H9 (cell line): ENCODE data around the gene FRMD4B. TPM values are rescaled to one million over a fixed set of nuclear protein-coding genes. Genes with fewer than 3 reads are reported as not detected.

Source experiments
- DNase-seq: peaks from one replicate; pipeline ENCODE4 v3.0.0-alpha.2; 2017
- H2AFZ ChIP-seq: one replicate; pipeline ENCODE4 v1.6.1; 2013; ENCODE audit warnings: mild to moderate bottlenecking, low read length, control low read depth, moderate library complexity
- H2AK5ac ChIP-seq: 2 replicates; pipeline ENCODE4 v1.6.1; 2013; ENCODE audit warnings: low read length, control low read depth, mixed read lengths; ENCODE audit not compliant: insufficient read length
- H2BK120ac ChIP-seq: one replicate; pipeline ENCODE4 v1.6.1; 2013; ENCODE audit warnings: low read depth, mild to moderate bottlenecking, low read length, control low read depth, inconsistent platforms; ENCODE audit not compliant: poor library complexity, severe bottlenecking
- H2BK12ac ChIP-seq: 2 replicates; pipeline ENCODE4 v1.6.1; 2013; ENCODE audit warnings: low read length, control low read depth, mixed read lengths, low read depth; ENCODE audit not compliant: insufficient read length
- H2BK15ac ChIP-seq: 2 replicates; pipeline ENCODE4 v1.6.1; 2013; ENCODE audit warnings: low read depth, low read length, control low read depth
- H2BK20ac ChIP-seq: one replicate; pipeline ENCODE4 v1.6.1; 2013; ENCODE audit warnings: low read depth, mild to moderate bottlenecking, low read length, control low read depth, inconsistent platforms; ENCODE audit not compliant: poor library complexity, severe bottlenecking
- H2BK5ac ChIP-seq: 2 replicates; pipeline ENCODE4 v1.6.1; 2013; ENCODE audit warnings: low read length, control low read depth, mixed read lengths; ENCODE audit not compliant: insufficient read length
- H3K14ac ChIP-seq: 2 replicates; pipeline ENCODE4 v1.6.1; 2013; ENCODE audit warnings: low read length, control low read depth; ENCODE audit not compliant: insufficient read depth
- H3K18ac ChIP-seq: 2 replicates; pipeline ENCODE4 v1.6.1; 2013; ENCODE audit warnings: low read depth, mild to moderate bottlenecking, mixed read lengths, low read length, control low read depth; ENCODE audit not compliant: insufficient read length
- H3K23ac ChIP-seq: 2 replicates; pipeline ENCODE4 v1.6.1; 2013; ENCODE audit warnings: low read length, control low read depth, mixed read lengths, low read depth; ENCODE audit not compliant: insufficient read length
- H3K23me2 ChIP-seq: 2 replicates; pipeline ENCODE4 v1.6.1; 2013; ENCODE audit warnings: low read depth, mild to moderate bottlenecking, mixed read lengths, low read length, control low read depth; ENCODE audit not compliant: insufficient read length, poor library complexity, severe bottlenecking
- H3K27ac ChIP-seq: 2 replicates; pipeline ENCODE4 v1.5.1; 2013; ENCODE audit warnings: low read length, control low read depth, mixed read lengths, low read depth; ENCODE audit not compliant: insufficient read length
- H3K27me3 ChIP-seq: 2 replicates; pipeline ENCODE4 v1.6.1; 2013; ENCODE audit warnings: low read length, control low read depth, inconsistent platforms; ENCODE audit not compliant: insufficient read depth
- H3K4ac ChIP-seq: 2 replicates; pipeline ENCODE4 v1.6.1; 2013; ENCODE audit warnings: low read depth, mild to moderate bottlenecking, control low read depth, inconsistent platforms, low read length, moderate library complexity
- H3K4me1 ChIP-seq: 2 replicates; pipeline ENCODE4 v1.6.1; 2013; ENCODE audit warnings: low read length, control low read depth, inconsistent platforms; ENCODE audit not compliant: insufficient read depth
- H3K4me2 ChIP-seq: 2 replicates; pipeline ENCODE4 v1.6.1; 2013; ENCODE audit warnings: low read length, control low read depth, mixed read lengths; ENCODE audit not compliant: insufficient read length, insufficient read depth
- H3K56ac ChIP-seq: 2 replicates; pipeline ENCODE4 v1.6.1; 2013; ENCODE audit warnings: low read depth, mild to moderate bottlenecking, mixed read lengths, low read length, control low read depth; ENCODE audit not compliant: insufficient read length
- H3K79me1 ChIP-seq: 2 replicates; pipeline ENCODE4 v1.6.1; 2013; ENCODE audit warnings: low read depth, mild to moderate bottlenecking, moderate library complexity, low read length, control low read depth, inconsistent platforms; ENCODE audit not compliant: insufficient read depth, poor library complexity, severe bottlenecking
- H3K79me2 ChIP-seq: 2 replicates; pipeline ENCODE4 v1.6.1; 2013; ENCODE audit warnings: low read length, control low read depth, inconsistent platforms; ENCODE audit not compliant: insufficient read depth
- H3K9ac ChIP-seq: 2 replicates; pipeline ENCODE4 v1.6.1; 2013; ENCODE audit warnings: low read length, control low read depth, mixed read lengths; ENCODE audit not compliant: insufficient read length; ENCODE audit errors: extremely low read depth
- H3K9me3 ChIP-seq: one replicate; pipeline ENCODE4 v1.6.1; 2013; ENCODE audit warnings: low read depth, low read length, inconsistent platforms; ENCODE audit not compliant: control insufficient read depth
- H3T11ph ChIP-seq: one replicate; pipeline ENCODE4 v1.6.1; 2013; ENCODE audit warnings: mild to moderate bottlenecking, low read length, control low read depth, inconsistent platforms
- H4K20me1 ChIP-seq: one replicate; pipeline ENCODE4 v1.6.1; 2013; ENCODE audit not compliant: control insufficient read depth, insufficient read length, insufficient read depth
- H4K5ac ChIP-seq: 2 replicates; pipeline ENCODE4 v1.6.1; 2013; ENCODE audit warnings: low read depth, mild to moderate bottlenecking, mixed read lengths, low read length, control low read depth; ENCODE audit not compliant: insufficient read length
- H4K8ac ChIP-seq: replicated peaks from 2 replicates; pipeline ENCODE4 v1.6.1; 2013; ENCODE audit warnings: low read length, control low read depth, mixed read lengths, low read depth; ENCODE audit not compliant: insufficient read length
- H4K91ac ChIP-seq: 2 replicates; pipeline ENCODE4 v1.6.1; 2013; ENCODE audit warnings: low read depth, mild to moderate bottlenecking, moderate library complexity, mixed read lengths, low read length, control low read depth; ENCODE audit not compliant: insufficient read length
- H3K27ac Mint-ChIP-seq, 3 experiments: 2 replicates in 2 of 3; 3 replicates in 1 of 3; pipeline ENCODE4 v1.8.0; 2020 to 2021; ENCODE audit warnings: mixed read lengths in 3 of 3, mild to moderate bottlenecking in 1 of 3, moderate library complexity in 1 of 3
- H3K27me3 Mint-ChIP-seq: 2 replicates; pipeline ENCODE4 v1.8.0; 2021; ENCODE audit warnings: low read depth, mild to moderate bottlenecking, moderate library complexity, mixed read lengths
- H3K36me3 Mint-ChIP-seq, 3 experiments: 2 replicates in 2 of 3; 3 replicates in 1 of 3; pipeline ENCODE4 v1.8.0; 2020 to 2021; ENCODE audit warnings: low read depth in 3 of 3, mixed read lengths in 3 of 3; ENCODE audit not compliant: insufficient read depth in 1 of 3
- H3K4me1 Mint-ChIP-seq, 2 experiments: 2 replicates each; pipeline ENCODE4 v1.8.0; 2020; ENCODE audit warnings: mixed read lengths in 2 of 2
- H3K4me3 Mint-ChIP-seq, 2 experiments: 2 replicates in 1 of 2; 3 replicates in 1 of 2; pipeline ENCODE4 v1.8.0; 2020 to 2021; ENCODE audit warnings: mild to moderate bottlenecking in 2 of 2, mixed read lengths in 2 of 2, moderate library complexity in 1 of 2
- H3K9me3 Mint-ChIP-seq, 2 experiments: 2 replicates in 1 of 2; 3 replicates in 1 of 2; pipeline ENCODE4 v1.8.0; 2020; ENCODE audit warnings: mild to moderate bottlenecking in 2 of 2, mixed read lengths in 2 of 2, moderate library complexity in 1 of 2
- CTCF ChIP-seq: fragments of 200-600 bp; sonication (generic); conservative IDR thresholded peaks from 3 replicates; pipeline ENCODE4 v1.8.0; 2021; ENCODE audit warnings: antibody characterized with exemption, mild to moderate bottlenecking
- WGBS: extraction: QIAGEN DNeasy Blood & Tissue Kit; methylation state at CpG from one replicate; pipeline ENCODE4 v1.1.7; 2013; ENCODE audit warnings: missing lambda C conversion rate, low lambda C conversion rate, mixed read lengths; ENCODE audit not compliant: insufficient read length; ENCODE audit errors: extremely low coverage; 5-methylcytosine and 5-hydroxymethylcytosine counted together
- total RNA-seq: library from RNA; stranded (reverse); gene quantifications from 2 replicates; pipeline ENCODE4 v1.2.1, GENCODE V29; 2021

Gene FRMD4B
- total RNA-seq, 1 experiment from 2014 or later, result 3.4 TPM

GRCh38 chr3:69417541-69418078 is 31.7 kb upstream of the FRMD4B start:
- Histone ChIP-seq H3K27me3 (no peaks in the 10 kb centered on the region), H4K8ac (no peak overlapping the region), H3K27ac (no peak overlapping the region), H4K91ac (no peak overlapping the region), H3K18ac (no peak overlapping the region), H3T11ph (no peak overlapping the region), H2AFZ (no peak overlapping the region), H3K79me2 (no peaks in the 10 kb centered on the region), H3K4me2 (no peak overlapping the region), H2BK12ac (no peak overlapping the region), H2BK20ac (no peak overlapping the region), H3K14ac (no peak overlapping the region), H2BK120ac (no peak overlapping the region), H3K9ac (no peak overlapping the region), H2BK5ac (no peak overlapping the region), H2BK15ac (no peak overlapping the region), H4K20me1 (no peaks in the 10 kb centered on the region), H4K5ac (no peak overlapping the region), H3K9me3 (no peaks in the 10 kb centered on the region), H3K4ac (no peak overlapping the region), H3K23me2 (no peaks in the 10 kb centered on the region), H3K4me1 (no peaks in the 10 kb centered on the region), H3K56ac (no peak overlapping the region), H2AK5ac (no peak overlapping the region), H3K23ac (no peak overlapping the region), H3K79me1 (no peaks in the 10 kb centered on the region)
- Mint-ChIP-seq H3K27ac (no peak overlapping the region), H3K36me3 (no peaks in the 10 kb centered on the region), H3K9me3 (no peaks in the 10 kb centered on the region), H3K27me3 (no peaks in the 10 kb centered on the region), H3K4me3 (no peak overlapping the region), H3K4me1 (no peaks in the 10 kb centered on the region)
- no CpG with 5 or more reads among the region's 5 CpGs for WGBS
- DNase-seq, result no peak
- no peak for TF ChIP-seq CTCF
